Measurements from ENCODE around the gene ZSWIM7. TPM values are rescaled to one million over a fixed set of nuclear protein-coding genes. Genes with fewer than 3 reads are reported as not detected.
A peak's percentile ranks its signal among the peaks of the same experiment; 100 is the strongest.

The ZSWIM7 gene, protein sequence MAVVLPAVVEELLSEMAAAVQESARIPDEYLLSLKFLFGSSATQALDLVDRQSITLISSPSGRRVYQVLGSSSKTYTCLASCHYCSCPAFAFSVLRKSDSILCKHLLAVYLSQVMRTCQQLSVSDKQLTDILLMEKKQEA
- polyA plus RNA-seq (ENCODE audit: insufficient read length in 4 of 4) = 10 to 100 TPM; 40.6 to 62.6 (median 47.6) TPM

DNA sequence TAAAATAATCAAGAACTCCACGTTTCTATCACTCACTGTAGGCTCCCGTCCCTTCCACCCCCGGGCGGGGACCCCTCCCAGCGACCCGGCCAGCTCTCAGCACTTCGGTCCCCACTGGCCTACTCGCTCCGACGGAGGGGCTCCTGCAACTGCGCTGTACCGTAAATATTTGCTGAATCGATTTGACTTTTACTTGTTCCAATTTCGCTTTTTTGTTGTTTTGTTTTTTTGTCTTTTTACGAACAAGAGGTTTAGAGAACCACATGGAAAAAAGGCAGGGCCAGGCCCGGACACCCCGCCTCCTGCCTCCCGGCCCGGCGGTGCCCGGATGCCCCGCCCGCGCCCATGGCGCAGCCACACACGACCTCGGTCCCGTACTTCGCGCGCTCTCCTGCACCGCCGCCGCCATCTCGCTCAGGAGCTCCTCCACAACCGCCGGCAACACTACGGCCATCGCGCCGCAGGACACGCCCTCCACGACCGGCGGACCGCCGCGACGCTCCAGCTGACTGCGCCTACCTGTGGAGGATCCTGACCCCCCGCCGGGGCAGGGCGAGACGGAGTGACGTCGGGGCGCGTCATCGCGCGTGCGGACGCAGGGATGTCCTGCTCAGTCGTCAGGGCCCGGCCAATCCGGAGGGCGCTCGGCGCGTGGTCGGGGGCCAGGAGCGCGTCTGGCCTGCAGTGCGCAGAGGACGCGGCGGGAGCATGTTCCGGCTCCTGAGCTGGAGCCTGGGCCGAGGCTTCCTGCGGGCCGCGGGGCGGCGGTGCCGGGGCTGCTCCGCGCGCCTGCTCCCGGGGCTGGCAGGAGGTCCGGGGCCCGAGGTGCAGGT is at the start of gene ZSWIM7, which contains the start of gene TTC19:
ZSWIM7 (minus strand) TSS at position 564 of the 833 bp plus-strand sequence; CDS start at position 454, 110 bp downstream.
TTC19 (plus strand) TSS at position 684 of the 833 bp plus-strand sequence; CDS start at position 709, 25 bp downstream.
- DNase-seq (ENCODE audit: low read depth in 4 of 4, low spot score in 3 of 4) = peak; percentile 89 to 98 (median 90)

DNA sequence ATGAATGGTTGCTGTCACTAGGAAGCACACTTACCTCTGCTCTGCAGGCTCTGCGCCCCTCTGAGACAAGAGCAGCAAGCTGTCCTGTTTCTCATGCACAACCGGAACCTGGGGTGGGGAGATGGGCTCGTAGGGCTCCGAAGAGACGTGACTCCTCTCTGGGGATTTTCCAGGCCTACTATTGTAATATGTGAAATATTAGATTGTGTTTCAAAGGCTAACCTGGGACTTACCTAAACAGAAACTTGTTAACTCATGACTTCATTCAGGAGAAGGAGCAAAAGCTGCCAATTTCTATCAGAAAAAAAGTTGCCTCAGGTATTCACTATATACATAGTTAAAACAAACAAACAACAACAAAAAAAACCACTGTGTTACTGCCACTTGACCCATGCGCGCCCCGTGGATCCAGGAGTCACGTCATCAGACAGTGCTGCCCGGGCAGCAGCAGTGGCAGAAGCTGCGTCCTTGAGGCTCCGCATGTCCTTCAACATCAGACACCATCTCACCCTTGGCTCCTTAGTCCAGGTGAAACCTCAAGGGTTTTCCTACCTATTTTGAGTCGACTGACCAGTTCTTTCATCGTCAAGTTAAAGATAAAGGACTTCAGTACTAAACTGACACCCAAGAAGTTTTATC is 49.4 kb upstream of the ZSWIM7 start:
- DNase-seq (ENCODE audit: low read depth in 4 of 4, low spot score in 3 of 4) = no peak

DNA sequence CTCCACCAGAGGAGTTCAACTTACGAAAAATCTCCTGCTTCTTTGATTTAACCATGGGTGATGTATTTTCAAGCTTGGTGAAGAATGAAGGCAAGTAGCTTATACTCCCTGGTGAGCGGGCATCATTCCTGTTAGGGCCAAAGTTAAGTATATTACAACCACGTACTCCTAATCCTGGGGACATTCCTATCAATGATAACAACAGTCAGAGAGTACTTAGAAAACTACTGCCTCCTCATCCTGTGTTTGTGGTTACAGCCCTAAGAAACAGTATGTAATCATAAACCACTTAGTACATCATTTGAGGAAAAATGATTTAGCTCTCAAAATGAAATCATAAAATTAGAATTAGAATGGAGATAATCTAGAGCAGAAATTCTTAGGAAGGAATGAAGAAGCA is 47.5 kb upstream of the ZSWIM7 start:
- DNase-seq (ENCODE audit: low read depth in 4 of 4, low spot score in 3 of 4) = no peak

DNA sequence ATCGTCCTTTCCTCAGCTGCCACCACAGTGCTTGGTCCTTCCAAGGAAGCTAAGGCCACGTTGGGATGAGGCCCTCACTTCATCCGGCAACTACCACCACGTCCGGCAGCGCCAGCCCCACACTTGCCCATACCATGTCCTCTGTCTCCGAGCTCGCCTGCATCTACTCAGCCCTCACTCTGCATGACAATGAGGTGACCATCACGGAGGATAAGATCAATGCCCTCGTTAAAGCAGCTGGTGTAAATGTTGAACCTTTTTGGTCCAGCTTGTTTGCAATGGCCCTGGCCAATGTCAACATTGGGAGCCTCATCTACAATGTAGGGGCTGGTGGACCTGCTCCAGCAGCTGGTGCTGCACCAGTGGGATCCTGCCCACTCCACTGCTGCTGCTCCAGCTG is 45.0 kb upstream of the ZSWIM7 start:
- no peak for DNase-seq (ENCODE audit: low read depth in 4 of 4, low spot score in 3 of 4)

DNA sequence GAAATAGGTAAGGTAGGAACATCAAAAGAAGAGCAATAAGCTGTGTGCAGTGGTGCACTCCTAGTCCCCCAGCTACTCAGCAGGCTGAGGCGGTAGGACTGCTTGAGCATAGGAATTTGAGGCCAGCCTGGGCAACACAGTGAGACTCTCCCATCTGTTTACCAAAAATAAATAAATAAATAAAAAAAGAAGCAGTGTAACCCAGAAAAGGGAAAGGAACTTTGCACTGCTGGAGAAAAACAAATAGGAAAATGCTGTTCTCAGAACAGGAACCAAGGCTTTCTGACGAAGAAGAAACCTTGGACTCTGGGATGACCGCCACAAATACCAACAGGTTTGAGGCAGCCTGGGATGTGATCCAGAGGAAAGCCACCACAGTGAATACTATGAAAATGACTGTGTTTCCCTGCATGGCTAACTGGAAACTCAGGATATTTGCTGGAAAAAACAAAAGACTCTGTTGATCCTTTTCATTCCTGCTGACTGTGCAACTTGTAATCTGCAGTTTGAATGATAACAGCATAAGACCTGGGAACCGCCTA is 41.3 kb upstream of the ZSWIM7 start:
- no peak for DNase-seq (ENCODE audit: low read depth in 4 of 4, low spot score in 3 of 4)

DNA sequence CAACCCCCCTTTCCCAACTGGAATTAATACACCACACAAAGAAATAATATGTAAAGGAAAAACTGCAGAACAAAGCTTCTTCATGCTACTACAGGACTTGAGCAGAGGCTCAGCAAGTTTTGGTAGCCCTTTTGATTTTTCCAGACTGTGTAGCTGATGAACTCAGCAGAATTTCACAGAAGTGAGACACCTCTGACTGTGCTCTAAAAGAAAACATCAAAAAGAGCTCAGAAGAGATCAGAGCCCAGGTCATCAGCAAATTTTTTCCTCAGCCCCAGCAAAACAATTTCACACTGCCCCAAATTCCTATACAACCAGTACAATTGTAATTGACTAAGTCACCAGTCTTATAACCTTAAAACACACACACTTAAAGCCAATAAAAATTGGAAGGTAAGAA is 38.1 kb upstream of the ZSWIM7 start:
- DNase-seq (ENCODE audit: low read depth in 4 of 4, low spot score in 3 of 4) = no peak

DNA sequence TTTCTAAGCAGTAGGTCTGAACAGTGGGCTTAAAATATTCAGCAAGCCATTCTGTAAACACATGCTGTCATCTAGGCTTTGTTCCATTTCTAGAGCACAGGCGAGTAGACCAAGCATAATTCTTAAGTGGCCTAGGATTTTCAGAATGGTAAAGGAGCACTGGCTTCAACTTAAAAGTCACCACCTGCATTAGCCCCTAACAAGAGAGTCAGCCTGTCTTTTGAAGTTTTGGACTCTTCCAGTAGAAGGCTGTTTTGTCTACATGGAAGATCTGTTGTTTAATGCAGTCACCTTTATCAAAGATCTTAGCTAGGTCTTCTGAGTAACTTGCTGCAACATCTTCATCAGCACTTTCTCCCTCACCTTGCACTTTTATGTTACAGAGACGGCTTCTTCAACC is 36.8 kb upstream of the ZSWIM7 start:
- DNase-seq (ENCODE audit: low read depth in 4 of 4, low spot score in 3 of 4) = no peak

DNA sequence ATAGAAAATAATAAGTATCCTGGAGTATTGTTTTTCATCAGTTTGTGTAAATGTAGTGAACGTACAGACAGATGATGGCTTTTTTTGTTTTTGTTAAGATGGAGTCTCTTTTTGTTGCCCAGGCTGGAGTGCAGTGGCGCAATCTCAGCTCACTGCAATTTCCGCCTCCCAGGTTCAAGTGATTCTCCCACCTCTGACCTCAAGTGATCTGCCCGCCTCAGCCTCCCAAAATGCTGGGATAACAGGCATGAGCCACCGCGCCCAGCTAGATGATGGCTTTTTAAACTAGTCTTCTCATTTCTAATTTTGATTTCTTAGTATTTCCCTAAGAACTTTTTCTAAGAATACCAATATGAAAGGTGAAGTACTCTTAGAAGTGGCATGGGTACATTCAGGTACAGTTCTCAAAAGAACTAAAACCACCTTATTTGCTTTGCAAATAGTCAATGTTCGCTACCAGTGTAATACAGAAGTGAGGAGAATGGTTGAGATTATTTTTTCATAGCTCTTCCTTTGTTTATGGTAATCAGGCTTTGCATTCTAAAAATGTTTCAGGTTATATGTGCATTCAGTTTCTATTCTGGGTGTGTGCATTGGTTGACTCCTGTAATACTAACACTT is 34.3 kb upstream of the ZSWIM7 start:
- no peak for DNase-seq (ENCODE audit: low read depth in 4 of 4, low spot score in 3 of 4)

DNA sequence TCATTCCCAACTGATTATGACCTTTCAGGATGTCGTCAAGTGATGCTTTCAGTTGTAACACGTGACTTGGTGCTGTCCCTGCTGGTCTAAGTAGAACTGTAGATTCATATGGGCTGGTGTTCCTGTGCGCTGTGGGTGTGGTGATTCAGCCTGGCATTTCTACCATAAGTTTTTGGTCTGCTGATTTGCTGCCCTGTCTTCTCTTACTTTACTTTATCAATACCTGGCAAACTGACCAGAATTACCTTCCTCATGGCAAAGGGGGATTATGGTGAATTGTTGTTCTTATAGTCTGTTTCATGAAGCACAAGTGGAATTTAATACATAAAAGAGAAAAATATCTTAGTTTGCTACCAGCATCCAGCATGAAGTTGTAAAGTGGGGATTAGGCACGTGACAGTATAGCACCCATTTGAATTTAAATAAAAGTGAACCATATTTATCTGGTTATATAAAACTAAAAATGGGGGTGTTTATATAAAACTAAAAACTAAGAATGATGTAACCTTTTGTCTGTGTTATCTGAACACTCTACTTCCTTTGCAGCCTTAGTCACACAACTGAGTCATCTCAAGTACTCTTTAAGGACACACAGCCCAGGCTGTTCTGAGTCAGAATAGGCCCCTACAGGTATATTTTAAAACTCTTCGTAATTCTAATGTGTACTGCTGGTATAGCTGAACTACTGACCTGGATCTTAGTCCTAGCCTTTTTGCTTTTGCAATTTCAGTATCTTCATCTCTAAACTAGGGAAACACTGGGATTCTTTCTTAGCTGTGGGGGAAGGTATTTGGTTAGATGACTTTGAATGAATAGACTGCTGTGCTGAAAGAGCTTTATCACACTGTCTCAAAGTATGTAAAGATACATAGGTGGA is 28.4 kb upstream of the ZSWIM7 start:
- DNase-seq (ENCODE audit: low read depth in 4 of 4, low spot score in 3 of 4) = no peak

DNA sequence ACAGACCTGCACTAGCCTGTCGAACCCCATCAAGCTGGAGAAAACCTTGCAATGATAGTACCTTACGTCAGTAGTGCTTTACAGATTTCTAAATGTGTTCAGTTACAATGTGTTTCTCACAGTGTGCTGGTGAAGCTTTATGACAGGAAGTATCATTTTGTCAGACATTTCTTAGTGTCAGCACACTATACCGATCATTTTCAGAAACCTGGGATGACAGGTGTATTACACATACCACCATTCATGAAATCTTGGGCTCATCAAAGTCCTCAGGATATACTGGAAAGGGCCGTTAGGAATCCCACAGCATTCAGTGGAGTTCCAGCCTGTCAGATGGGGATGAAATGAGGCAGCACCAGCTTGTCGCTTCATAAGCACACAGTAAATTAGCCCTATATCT is 27.4 kb upstream of the ZSWIM7 start:
- no peak for DNase-seq (ENCODE audit: low read depth in 4 of 4, low spot score in 3 of 4)

DNA sequence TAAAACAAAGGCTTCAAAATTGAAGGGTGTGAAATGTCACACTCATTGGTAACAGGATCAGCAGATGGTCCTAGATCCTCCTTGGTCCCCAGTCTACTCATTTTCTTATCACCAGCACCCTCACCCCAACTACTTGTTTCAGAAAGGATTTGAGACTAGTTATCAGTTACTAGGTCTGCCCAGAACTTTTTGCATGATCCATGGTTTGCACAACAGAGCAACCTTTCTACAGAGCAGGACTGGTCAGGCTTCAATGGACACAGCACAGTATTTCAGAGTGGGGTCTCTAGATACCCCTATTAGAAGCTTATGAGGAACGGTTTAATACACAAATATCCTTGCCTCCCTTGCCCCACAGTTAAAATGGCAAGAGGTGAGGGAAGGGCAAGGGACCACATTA is 25.7 kb upstream of the ZSWIM7 start:
- DNase-seq (ENCODE audit: low read depth in 4 of 4, low spot score in 3 of 4) = no peak

DNA sequence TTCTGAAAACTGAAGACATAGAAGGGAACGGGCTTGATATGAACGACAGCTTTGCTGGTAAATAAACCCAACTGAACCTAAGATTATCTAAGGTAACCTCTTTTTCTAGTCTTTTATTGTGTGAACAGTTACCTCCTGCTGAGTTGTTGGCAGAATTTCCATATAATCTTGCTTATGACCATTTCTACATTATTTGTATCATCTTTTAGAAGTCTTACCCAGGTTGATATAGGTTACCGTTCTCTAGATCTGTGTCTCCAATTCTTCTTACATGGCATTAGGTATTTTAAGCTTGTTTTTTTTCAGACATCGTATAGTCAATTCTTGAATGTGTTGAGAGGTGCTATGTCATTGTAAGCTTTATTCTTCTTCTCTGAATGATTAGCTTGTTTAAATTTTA is 24.4 kb upstream of the ZSWIM7 start:
- no peak for DNase-seq (ENCODE audit: low read depth in 4 of 4, low spot score in 3 of 4)

DNA sequence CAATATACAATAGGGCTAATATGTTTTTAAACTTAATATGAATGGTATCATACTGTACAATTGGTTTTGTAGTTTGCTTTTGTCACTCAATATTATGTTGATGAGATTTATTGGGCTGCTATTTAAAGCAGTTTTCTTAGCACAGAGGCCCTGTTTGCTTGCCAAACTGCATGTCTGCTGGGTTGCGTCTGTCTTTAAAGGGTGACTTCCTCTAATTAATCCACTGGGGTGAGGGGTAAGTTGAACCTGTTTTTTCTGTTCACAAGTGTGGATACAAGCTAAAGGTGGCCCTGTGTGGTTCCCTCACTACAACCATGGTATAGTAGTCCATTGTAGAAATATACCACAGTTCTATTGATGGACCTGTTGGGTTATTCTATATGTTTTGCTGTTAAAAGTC is 19.8 kb upstream of the ZSWIM7 start:
- DNase-seq (ENCODE audit: low read depth in 4 of 4, low spot score in 3 of 4) = no peak

DNA sequence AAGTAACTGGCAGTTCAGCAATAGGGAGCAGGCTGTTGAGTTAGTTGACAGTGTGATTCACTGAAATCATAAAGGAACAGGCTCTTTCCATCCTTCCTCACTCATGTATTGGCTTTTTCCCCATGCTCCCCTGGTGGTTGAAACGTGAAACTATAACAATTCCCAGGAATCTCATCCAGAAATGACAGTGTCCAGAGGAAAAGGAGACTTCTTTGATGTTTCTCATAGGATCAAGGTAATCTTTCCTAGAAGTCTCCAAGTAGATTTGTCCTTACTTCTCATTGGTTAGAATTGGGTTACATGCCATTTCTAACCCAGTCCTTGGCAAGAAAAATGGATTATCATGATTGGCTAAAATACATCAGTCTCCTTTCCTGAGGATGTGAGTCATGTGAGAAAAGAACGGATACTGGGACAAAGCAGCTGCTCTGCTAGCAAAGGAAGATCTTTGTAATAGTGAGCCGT is 14.5 kb upstream of the ZSWIM7 start:
- DNase-seq (ENCODE audit: low read depth in 4 of 4, low spot score in 3 of 4) = no peak

DNA sequence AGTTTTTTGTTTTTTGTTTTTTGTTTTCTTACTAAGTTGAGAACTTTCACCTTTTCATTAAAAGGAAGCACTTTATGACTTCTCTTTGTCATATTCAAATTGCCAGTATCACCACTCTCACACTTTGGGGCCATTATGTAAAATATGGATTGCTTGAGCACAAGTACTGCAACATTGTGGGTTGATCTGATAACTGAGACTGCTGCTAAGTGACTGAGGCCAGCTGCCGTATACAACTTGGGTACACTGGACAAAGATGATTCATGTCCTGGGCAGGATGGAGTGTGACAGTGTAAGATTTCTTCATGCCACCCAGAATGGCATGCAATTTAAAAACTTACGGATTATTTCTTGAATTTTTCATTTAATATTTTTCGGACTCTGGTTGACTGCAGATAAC is 7.9 kb upstream of the ZSWIM7 start:
- no peak for DNase-seq (ENCODE audit: low read depth in 4 of 4, low spot score in 3 of 4)

DNA sequence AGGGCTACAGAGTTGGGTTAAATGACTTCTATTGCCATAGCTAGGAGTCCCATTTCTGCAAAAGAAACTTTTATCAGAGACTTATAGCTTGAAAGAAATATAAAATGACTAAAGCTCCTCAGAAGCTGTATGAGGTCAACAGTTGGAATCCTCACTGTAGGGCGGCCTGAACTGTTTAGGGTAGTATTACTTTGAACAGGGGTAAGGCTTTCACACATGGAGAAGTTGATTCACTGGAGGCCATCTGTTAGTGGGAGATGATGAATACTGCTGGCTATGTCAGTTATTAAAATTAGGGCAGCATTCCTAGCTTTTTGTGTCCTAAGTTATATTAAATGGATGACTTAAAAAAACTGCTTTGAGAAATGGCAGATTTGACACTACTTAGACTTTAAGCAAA is 6.1 kb upstream of the ZSWIM7 start:
- DNase-seq (ENCODE audit: low read depth in 4 of 4, low spot score in 3 of 4) = no peak

DNA sequence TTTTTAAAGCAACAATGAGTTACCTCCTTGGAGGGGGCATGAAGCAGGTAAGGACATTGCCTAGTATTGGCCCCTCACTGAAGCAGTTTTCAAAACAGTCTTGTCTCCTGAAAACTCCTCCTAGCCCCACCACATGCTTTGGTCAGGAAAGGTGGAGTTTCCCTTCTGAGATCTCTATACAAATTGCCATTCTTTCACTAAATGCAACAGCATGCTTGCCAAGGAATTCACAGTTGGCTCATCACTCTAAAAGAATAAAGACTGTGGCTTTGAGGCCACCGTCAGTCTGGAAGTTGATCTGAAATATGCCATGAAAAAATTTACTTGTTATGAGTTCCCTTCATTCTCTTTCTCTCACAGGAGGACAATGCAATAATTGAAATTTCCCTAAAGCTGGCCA is 4.3 kb upstream of the ZSWIM7 start:
- no peak for DNase-seq (ENCODE audit: low read depth in 4 of 4, low spot score in 3 of 4)

DNA sequence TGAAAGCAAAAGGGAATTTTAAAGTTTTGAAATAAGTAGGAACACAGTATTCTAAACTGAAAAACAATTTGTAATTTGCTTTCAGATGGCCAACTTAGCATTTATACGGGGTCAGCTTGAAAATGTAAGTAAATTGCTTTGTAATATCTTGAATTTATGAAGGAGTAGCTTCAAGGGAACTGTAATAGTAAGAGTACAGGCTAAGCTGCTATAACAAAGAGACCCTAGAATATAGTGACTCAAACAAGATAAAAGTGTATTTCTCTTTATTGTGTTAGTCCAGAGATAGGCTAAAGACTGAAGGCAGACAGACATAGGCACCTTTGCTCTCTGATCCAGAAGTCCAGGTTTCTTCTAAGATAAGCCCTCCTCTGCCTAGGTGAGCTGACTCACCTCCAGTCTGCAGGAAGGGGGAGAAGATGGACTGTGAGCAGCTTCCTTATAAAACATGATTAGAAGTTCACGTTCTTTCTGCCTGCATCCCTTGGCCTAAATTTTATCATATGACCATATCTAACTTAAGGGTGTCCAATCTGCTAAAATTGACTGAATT is 3.3 kb upstream of the ZSWIM7 start:
- DNase-seq (ENCODE audit: low read depth in 4 of 4, low spot score in 3 of 4) = no peak

DNA sequence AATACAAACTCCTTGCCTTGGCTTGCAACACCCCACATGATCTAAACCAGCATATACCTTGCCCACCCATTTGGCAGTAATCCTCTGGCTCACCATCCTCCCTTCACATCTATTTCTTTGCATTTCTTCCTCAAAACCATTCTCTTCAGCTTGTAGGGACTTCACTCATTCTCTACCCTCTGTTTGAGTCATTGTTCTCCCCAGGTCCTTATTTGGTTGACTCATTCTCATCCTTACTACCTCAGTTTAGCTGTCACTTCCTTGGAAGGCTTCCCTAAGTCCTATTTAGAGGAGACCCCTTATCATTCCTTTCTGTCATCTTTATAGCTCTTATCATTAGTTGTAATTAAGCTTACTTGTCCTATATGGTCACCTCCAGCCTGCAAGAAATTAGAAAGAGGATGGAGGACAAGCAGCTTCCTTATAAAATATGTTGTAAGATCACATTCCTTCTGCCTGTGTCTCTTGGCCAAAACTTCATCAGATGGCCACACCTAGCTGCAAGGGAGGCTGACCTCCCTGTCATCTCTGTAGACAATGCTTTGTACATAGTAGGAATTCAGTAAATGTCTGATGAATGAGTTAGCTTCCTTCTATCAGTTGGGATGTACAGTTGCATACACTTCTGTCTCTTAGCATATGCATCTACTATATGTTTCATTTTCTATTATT is 1.9 kb upstream of the ZSWIM7 start:
- no peak for DNase-seq (ENCODE audit: low read depth in 4 of 4, low spot score in 3 of 4)
